GM18517 (cell line): ENCODE results near the gene NEDD4L.
"Not testable (repeated sequence)": the region's sequence is repeated elsewhere in the genome, so short reads cannot be mapped to it uniquely, and the experiment has no call there.

Experiments
- ATAC-seq: cut with Tn5 transposase; IDR thresholded peaks from one replicate; pipeline ENCODE4 v1.9.1; 2021; ENCODE audit warnings: mild to moderate bottlenecking, moderate library complexity; ENCODE audit not compliant: unreplicated experiment

NEDD4L gene

GRCh38 chr18:58432050-58432727 lies 388.2 kb downstream of the NEDD4L start:
- ATAC-seq, result no peak

DNA sequence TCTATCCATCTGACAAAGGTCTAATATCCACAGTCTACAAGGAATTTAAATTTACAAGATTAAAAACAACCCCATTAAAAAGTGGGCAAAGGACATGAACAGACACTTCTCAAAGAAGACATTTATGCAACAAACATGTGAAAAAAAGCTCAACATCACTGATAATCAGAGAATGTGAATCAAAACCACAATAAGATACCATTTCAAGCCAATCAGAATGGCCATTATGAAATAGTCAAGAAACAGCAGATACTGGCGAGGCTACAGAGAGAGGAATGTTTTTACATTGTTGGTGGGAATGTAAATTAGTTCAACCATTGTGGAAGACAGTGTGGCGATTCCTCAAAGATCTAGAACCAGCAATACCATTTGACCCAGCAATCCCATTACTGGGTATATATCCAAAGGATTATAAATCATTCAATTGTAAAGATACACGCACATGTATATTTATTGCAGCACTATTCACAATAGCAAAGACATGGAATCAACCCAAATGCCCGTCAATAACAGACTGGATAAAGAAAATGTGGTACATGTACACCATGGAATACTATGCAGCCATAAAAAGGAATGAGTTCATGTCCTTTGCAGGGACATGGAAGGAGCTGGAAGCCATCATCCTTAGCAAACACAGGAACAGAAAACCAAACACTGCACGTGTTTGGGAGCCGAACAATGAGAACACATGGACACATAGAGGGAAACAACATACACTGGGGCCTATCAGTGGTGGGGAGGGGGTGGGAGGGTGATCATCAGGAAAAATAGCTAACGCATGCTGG lies 391.4 kb downstream of the NEDD4L start:
- not testable (repeated sequence) for ATAC-seq

GRCh38 chr18:58438161-58438957 lies 394.3 kb downstream of the NEDD4L start:
- ATAC-seq, result no peak

- no peak for ATAC-seq
Observed at GRCh38 chr18:58438958-58439300, 394.9 kb downstream of the NEDD4L start.

DNA sequence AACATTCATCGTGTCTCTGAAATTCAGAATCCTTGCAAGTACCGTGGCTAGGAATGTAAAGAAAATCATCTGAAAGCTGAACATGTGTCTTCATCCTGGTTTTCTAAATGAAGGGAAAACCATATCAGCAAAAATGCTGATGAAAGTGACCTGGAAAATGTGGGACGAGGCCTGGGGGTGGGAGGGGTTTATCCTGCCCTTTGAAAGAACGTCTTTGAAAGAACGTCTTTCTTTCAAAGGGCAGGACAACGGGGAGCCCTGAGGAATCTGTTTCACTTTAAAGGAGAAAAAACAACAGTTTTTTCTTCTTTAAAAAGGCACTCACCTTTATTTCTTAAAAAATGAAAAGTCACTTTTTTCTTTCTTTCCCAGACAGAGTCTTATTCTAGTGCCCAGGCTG lies 399.6 kb downstream of the NEDD4L start:
- ATAC-seq, result no peak

DNA sequence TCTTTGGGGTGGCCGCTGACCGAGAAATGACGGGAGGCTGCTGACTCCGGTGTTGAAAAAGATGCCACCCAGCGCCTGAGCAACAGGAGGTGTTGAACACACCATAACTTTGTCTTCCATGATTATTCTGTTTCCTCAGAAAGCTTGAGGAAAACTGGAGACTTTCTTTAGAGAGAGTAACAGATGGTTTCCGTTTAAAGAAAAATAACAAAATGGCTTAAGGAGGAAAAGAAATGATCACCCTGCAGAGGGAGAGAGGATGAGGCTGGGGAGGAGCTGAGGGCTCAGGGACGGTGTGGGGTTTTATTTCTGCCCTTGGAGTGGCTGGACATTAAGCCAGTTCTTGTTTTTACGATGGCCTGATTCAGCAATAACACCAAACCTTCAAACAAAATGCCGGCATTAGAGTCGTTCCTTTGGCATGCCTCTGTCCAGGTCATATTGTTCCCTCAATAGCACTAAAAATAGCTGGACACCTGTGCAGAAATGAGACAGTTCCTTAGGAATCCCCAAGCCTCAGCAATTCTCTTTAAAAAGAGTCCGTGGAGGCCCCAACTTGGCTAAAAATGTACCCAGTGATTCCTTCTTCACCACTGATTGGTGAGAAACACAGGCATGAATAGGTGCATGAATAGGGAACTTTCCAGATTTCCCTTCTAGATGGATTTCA lies 402.5 kb downstream of the NEDD4L start:
- no peak for ATAC-seq

GRCh38 chr18:58447402-58448095 lies 403.5 kb downstream of the NEDD4L start:
- ATAC-seq, result no peak

DNA sequence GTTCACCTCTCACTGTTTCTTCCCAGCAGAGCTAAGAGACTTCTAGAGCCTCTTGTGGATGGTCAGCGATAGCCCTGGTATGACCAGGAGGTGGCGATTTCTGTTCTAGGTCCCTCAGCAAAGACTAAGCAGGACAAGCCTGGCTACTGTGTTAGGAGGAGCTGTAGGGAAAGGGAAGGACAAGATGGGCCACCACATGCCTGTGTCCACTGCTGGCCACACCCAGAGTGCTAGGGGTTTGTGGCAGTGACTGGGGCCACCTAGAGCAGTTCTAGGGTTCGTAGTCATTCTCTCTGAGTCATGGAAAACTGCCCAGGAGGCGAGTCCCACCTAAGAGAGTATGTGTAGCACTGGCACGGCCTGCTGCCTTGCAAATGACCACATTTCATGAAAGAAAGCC lies 405.4 kb downstream of the NEDD4L start:
- ATAC-seq, result no peak
